Measurements from ENCODE around the gene NET1.

- no peak for TF ChIP-seq POLR2A (IDR thresholded peaks at IDR 0.05)
- TF ChIP-seq CTCF (IDR thresholded peaks at IDR 0.05): no peak
Observed at GRCh38 chr10:5502061-5502521, 89.7 kb downstream of the NET1 start.
